Activated T-cell treated with anti-CD3 and anti-CD28 coated beads, Interleukin-2, amount 50 U/mL, for 72 hours (primary cell): ENCODE measurements around the gene ILF2. TPM values are rescaled to one million over a fixed set of nuclear protein-coding genes. Genes with fewer than 3 reads are reported as not detected.

Source experiments
- ATAC-seq, 2 donors: fragments of 150-1000 bp; cut with Tn5 transposase; replicated peaks in 1 of 2; 2 replicates each; pipeline ENCODE4 v1.10.0; 2021; ENCODE audit warnings: moderate library complexity in 2 of 2, mild to moderate bottlenecking in 1 of 2
- DNase-seq, 2 donors: peaks; one replicate each; pipeline ENCODE4 v3.0.0; 2021 to 2022; ENCODE audit warnings: mixed read lengths in 1 of 2
- H3K27ac Mint-ChIP-seq: one replicate; pipeline ENCODE4 v1.8.0; 2022; ENCODE audit warnings: mild to moderate bottlenecking, moderate library complexity, mixed read lengths
- H3K27me3 Mint-ChIP-seq: one replicate; pipeline ENCODE4 v1.8.0; 2022; ENCODE audit warnings: low read depth, mixed read lengths
- H3K36me3 Mint-ChIP-seq, 2 donors: one replicate each; pipeline ENCODE4 v1.8.0; 2022; ENCODE audit warnings: mixed read lengths in 2 of 2, mild to moderate bottlenecking in 1 of 2; ENCODE audit not compliant: insufficient read depth in 2 of 2
- H3K4me1 Mint-ChIP-seq: one replicate; pipeline ENCODE4 v1.8.0; 2022; ENCODE audit warnings: low read depth, mixed read lengths
- H3K4me3 Mint-ChIP-seq, 2 donors: one replicate each; pipeline ENCODE4 v1.8.0; 2022; ENCODE audit warnings: mild to moderate bottlenecking in 2 of 2, mixed read lengths in 2 of 2, moderate library complexity in 2 of 2
- H3K9me3 Mint-ChIP-seq, 2 donors: one replicate each; pipeline ENCODE4 v1.8.0; 2022; ENCODE audit warnings: mixed read lengths in 2 of 2
- total RNA-seq, 2 donors: library from RNA; stranded (reverse); gene quantifications; one replicate each; pipeline ENCODE4 v1.2.3, GENCODE V29; 2022

ILF2 gene
- total RNA-seq, 2 donors from 2014 or later, result 245 to 312 TPM

DNA sequence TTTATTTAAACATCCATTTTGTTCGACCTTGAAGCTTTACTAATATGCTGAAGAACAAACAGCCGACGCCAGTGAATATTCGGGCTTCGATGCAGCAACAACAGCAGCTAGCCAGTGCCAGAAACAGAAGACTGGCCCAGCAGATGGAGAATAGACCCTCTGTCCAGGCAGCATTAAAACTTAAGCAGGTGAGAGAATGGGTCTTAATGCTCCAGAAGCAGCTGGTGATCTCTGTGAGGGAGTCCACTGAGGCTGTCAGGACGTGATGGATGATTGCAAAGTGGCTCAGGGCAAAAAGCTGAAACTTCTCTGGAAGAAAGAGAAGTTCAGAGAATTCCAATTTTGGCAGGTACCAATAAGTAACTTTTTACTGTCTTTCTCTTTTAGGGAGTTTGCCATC is 32.5 kb downstream of the ILF2 start:
- ATAC-seq, result no peak
- peaks cover 12 to 39% of the 10 kb centered on the region in 2 donors for H3K36me3 Mint-ChIP-seq
- no peak overlapping the region for H3K4me3 Mint-ChIP-seq
- no peak for DNase-seq
- no peaks in the 10 kb centered on the region for H3K27me3 Mint-ChIP-seq
- H3K4me1 Mint-ChIP-seq, result peaks cover 43% of the 10 kb centered on the region
- H3K27ac Mint-ChIP-seq, result peak overlapping the region; percentile 52
- H3K9me3 Mint-ChIP-seq, result peaks cover 0 to under 1% of the 10 kb centered on the region in 2 donors

DNA sequence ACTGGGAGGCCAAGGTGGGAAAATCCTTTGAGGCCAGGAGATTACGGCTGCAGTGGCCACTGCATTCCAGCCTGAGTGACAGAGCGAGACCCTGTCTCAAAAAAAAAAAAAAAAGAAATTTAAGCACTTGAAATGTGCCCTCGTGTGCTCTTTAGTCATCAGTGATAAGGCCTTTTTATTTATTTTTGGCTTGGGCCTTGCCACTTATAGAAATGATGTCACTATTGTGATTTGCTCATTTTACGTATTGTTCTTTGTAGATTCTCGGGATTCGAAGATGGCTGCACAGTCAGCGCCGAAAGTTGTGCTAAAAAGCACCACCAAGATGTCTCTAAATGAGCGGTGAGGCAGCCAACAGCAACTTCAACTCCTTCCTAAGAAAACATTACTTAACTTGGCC is 34.5 kb downstream of the ILF2 start:
- ATAC-seq (no peak), DNase-seq (no peak)
- peak overlapping the region; percentile 92 to 95 for H3K4me3 Mint-ChIP-seq
- H3K9me3 Mint-ChIP-seq, result peaks cover 0 to 3% of the 10 kb centered on the region in 2 donors
- H3K36me3 Mint-ChIP-seq, result peaks cover 14 to 29% of the 10 kb centered on the region in 2 donors
- peaks cover 53% of the 10 kb centered on the region for H3K4me1 Mint-ChIP-seq
- H3K27ac Mint-ChIP-seq, result peak overlapping the region; percentile 76
- H3K27me3 Mint-ChIP-seq, result no peaks in the 10 kb centered on the region

DNA sequence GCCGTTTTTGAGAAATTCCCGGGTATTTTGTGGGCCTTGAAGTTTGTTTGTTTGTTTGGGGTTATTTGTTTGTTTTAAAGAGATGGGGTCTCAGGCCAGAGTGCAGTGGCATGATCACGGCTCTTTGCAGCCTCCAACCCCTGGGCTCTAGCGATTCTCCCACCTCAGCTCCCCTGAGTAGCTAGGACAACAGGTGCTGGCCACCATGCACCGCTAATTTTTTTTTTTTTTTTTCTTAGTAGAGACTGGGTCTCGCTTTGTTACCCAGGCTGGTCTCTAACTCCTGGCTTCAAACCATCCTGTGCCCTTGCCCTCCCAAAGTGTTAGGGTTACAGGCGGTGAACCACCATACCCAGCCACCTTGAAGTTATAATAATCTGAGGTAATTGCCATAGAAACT is 34.9 kb downstream of the ILF2 start:
- Mint-ChIP-seq H3K27me3 (no peaks in the 10 kb centered on the region), H3K9me3 (peaks cover 0 to 3% of the 10 kb centered on the region in 2 donors), H3K4me1 (peaks cover 54% of the 10 kb centered on the region), H3K36me3 (peaks cover 14 to 25% of the 10 kb centered on the region in 2 donors), H3K27ac (peak overlapping the region; percentile 76), H3K4me3 (peak overlapping the region; percentile 92 to 95)
- ATAC-seq, result no peak
- DNase-seq, result no peak

DNA sequence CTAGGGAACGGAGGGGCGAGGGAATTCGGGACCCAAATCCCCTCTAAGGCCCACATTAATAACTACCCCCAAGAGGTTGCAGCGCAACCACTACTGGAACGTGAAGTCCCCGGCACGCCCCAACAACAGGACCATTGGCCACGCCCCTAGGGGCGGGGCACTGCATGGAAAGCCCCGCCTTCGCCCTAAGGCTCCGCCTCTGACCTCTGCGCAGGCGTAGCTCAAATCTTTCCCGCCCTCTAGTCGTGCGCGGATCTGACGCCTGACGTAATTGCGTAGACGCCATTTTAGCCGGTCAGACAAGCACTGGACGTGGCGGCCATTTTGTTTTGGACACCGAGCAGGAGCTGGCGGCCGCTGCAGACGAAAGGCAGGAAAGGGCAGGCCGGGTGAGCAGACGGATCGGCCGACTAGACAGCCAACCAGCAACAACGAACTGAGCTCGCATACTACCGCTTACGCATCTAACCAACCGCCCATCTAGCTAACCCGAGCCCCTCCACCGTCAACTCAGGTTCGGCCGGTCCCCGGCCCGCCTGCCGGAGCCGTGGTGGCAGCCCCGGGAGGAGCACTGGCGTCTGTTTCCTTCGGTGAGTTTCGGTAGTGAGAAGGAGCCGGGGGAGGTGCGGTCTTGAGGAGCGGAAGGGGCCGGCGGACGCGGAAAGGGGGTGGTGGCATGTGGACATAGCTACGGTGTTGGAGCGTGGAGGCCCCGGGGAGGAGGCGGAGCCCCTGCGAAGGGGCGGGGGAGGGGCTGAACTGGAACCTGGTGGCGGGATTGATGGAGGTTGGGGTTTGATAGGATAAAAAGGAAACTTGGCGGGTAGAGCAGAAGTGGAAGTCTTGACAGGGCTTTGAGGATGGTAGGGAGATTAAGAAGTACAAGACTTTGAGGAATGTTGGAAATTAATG is 36.8 kb downstream of the ILF2 start, which contains the start of gene CHTOP:
CHTOP (plus strand) TSS at position 313 of the 912 bp plus-strand sequence. CDS start 2,523 bp downstream, outside the sequence.
- H3K27ac Mint-ChIP-seq, result peak within 1 kb of the TSS; percentile 94
- H3K4me3 Mint-ChIP-seq, result peak within 1 kb of the TSS; percentile 92 to 95
- H3K36me3 Mint-ChIP-seq, result peaks cover 14 to 22% of the 10 kb centered on the region in 2 donors
- peaks cover 0 to 3% of the 10 kb centered on the region in 2 donors for H3K9me3 Mint-ChIP-seq
- DNase-seq, result peak; percentile 97 to 99
- no peaks in the 10 kb centered on the region for H3K27me3 Mint-ChIP-seq
- peak; percentile 91 to 92 for ATAC-seq
- H3K4me1 Mint-ChIP-seq, result peaks cover 52% of the 10 kb centered on the region

DNA sequence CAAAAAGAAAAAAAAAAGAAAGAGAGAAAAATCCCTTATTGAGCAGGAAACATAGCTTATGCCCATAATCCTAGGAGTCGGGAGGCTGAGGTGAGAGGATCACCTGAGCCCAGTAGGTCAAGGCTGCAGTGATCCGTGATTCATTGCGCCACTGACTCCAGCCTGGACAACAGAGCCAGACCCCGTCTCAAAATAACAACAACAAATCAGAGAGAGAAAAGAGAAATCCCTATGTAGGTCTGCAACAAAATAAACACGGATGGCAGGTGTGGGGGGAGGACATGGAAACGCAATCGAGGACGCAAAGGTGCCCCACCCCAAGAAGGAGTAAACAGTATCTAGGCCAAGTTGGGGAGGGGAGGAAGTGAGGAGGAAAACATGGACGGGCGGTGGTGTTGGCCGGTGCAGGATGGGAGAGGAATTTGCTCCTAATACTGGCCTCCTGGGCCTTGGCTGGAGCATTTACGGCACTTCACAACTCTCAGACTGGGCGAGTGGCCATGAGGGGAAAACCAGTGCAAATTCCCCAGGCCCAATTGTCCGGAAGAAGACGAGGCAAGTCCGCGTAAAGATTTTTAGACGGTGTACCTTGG is 37.5 kb downstream of the ILF2 start:
- no peak for ATAC-seq
- Mint-ChIP-seq H3K4me1 (peaks cover 52% of the 10 kb centered on the region), H3K27me3 (no peaks in the 10 kb centered on the region), H3K36me3 (peaks cover 14 to 20% of the 10 kb centered on the region in 2 donors), H3K4me3 (peak overlapping the region; percentile 92 to 95), H3K9me3 (peaks cover 0 to 3% of the 10 kb centered on the region in 2 donors), H3K27ac (peak overlapping the region; percentile 36)
- DNase-seq, result no peak

DNA sequence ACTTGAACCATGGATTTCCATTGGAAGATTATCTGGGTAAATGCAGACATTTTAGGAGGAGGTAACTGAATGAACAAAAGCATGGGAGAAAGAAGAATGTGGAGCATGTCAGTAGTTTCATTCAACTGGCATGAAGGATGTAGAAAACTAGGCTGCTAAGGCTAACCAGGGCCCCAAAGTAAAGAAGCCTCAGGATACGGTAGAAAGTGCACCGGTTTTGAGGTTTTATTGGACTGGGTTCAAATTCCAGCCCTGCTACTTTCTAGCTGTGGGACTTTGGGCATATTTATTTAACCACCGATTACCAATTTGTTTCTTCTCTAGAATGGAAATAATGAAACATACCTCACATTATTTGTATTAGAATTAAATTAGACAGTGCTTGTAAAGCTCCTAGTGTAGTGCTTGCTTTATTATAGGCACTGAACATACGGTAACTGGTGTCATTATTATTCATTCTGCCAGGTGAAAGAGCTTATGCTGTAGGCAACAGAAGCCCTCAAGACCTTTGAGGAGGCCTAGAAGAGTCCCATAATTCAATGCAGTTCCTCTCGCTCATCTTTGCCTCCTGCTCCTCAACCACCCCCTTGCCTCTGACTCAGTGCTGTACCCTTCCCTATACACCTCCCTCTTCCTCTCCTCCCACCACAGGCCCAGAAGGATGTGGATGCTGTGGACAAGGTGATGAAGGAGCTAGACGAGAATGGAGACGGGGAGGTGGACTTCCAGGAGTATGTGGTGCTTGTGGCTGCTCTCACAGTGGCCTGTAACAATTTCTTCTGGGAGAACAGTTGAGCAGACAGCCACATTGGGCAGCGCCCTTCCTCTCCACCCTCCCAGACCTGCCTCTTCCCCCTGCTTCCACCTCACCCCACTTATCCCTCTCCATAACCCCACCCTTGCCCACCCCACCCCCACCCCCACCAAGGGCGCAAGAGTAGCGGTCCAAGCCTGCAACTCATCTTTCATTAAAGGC is 39.5 kb downstream of the ILF2 start:
- no peak for ATAC-seq
- H3K4me3 Mint-ChIP-seq, result peak overlapping the region in 1 of 2 donors; percentile 37
- peak overlapping the region; percentile 73 for H3K27ac Mint-ChIP-seq
- H3K9me3 Mint-ChIP-seq, result peaks cover 0 to 3% of the 10 kb centered on the region in 2 donors
- peaks cover 43% of the 10 kb centered on the region for H3K4me1 Mint-ChIP-seq
- no peak for DNase-seq
- peaks cover 2% of the 10 kb centered on the region for H3K27me3 Mint-ChIP-seq
- H3K36me3 Mint-ChIP-seq, result peaks cover 6 to 7% of the 10 kb centered on the region in 2 donors

DNA sequence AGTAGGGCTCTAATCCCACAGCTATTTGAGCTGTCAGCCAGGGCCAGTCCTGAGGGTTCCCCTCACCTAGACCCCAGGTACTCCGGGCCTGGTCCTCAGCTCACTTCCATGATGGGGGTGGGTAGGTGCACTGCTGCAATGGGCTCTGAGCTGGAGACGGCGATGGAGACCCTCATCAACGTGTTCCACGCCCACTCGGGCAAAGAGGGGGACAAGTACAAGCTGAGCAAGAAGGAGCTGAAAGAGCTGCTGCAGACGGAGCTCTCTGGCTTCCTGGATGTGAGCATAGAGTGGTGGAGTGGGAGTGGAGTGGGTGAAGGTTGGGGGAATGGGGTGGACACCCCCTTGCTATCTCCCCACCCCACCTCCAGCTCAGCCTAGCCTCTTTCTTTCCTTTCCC is 40.4 kb downstream of the ILF2 start:
- Mint-ChIP-seq H3K4me3 (no peak overlapping the region), H3K27me3 (peaks cover 5% of the 10 kb centered on the region), H3K36me3 (peaks cover 5 to 6% of the 10 kb centered on the region in 2 donors), H3K4me1 (peaks cover 37% of the 10 kb centered on the region), H3K9me3 (peaks cover 0 to 3% of the 10 kb centered on the region in 2 donors), H3K27ac (no peak overlapping the region)
- ATAC-seq (no peak), DNase-seq (no peak)

DNA sequence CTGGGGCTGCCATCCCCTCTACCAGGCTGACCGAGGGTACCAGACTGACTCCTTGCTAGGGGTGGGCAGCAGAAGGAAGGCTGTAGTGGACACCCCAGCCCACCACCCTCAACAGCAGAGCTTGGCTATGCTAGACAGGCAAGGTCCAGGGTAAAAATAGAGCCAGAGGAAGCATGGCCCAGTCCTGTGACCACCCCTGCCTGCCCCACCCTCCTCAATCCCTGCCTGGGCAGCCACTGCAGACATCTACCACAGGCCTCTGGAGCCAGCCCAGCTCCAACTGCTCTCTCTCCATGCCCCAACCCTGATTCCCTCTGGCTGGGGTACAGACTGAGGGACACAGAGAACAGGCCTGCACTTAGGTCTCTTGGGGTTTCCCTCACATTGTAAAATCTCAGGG is 40.8 kb downstream of the ILF2 start:
- no peak overlapping the region for H3K27ac Mint-ChIP-seq
- peaks cover 5% of the 10 kb centered on the region for H3K27me3 Mint-ChIP-seq
- peaks cover 0 to 3% of the 10 kb centered on the region in 2 donors for H3K9me3 Mint-ChIP-seq
- ATAC-seq (no peak), DNase-seq (no peak)
- no peak overlapping the region for H3K4me3 Mint-ChIP-seq
- H3K36me3 Mint-ChIP-seq, result peaks cover 5 to 6% of the 10 kb centered on the region in 2 donors
- H3K4me1 Mint-ChIP-seq, result peaks cover 37% of the 10 kb centered on the region

DNA sequence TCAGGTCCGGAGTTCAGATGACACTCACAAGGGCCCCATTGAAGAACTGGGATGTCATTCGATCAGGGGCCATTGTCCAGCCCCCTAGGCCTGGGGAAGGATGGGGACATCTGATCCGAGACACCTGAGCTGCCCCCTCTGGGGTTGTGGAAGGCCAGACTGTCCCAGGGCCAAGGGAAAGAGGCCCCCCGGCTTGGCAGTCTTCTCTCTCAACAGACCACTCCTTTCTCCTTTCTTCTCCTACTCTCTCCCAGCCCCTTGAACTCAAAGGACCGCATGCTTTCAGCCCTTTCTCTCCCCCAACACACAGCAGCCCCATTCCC is 41.5 kb downstream of the ILF2 start:
- Mint-ChIP-seq H3K4me3 (no peak overlapping the region), H3K27ac (no peak overlapping the region), H3K4me1 (peaks cover 37% of the 10 kb centered on the region), H3K9me3 (peaks cover 0 to 3% of the 10 kb centered on the region in 2 donors), H3K36me3 (peaks cover 3 to 4% of the 10 kb centered on the region in 2 donors), H3K27me3 (peaks cover 5% of the 10 kb centered on the region)
- no peak for DNase-seq
- ATAC-seq, result no peak

DNA sequence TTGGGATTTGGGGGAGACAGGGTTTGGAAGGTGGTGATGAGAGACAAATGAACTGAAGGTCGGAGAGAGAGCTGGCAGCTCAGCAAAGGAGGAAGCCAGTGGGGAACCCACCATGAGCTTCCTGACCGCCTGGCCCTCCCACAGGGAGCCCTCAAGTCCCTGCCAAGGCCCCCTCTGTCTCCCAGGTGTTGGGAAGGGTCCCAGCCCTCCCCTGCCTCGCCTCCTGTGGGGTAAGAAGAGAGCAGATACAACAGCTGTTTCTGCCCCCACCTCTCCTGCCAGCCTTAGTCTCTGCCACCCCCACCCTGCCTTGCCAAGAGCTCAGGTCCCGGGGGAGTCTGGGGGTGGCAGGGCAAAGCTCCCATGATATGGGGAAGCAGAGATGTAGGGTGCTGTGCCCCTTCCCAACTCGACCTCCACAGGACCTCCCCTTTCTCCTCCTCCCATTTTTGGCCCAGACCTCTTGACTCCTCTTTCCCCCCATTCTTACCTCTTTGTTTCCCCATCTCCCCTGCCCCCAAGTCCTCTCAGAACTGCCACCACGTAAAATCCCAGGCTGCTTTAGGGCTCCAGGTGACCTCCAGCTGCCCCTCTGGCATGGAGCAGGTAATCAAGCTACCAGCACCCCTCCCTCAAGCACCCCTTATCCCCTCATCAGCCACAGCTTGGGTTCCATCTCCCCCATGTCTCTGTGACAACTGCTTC is 42.0 kb downstream of the ILF2 start:
- Mint-ChIP-seq H3K27ac (no peak overlapping the region), H3K9me3 (peaks cover 0 to 3% of the 10 kb centered on the region in 2 donors), H3K36me3 (peaks cover 1 to 2% of the 10 kb centered on the region in 2 donors), H3K4me3 (no peak overlapping the region), H3K27me3 (peaks cover 5% of the 10 kb centered on the region), H3K4me1 (peaks cover 36% of the 10 kb centered on the region)
- no peak for ATAC-seq
- no peak for DNase-seq

DNA sequence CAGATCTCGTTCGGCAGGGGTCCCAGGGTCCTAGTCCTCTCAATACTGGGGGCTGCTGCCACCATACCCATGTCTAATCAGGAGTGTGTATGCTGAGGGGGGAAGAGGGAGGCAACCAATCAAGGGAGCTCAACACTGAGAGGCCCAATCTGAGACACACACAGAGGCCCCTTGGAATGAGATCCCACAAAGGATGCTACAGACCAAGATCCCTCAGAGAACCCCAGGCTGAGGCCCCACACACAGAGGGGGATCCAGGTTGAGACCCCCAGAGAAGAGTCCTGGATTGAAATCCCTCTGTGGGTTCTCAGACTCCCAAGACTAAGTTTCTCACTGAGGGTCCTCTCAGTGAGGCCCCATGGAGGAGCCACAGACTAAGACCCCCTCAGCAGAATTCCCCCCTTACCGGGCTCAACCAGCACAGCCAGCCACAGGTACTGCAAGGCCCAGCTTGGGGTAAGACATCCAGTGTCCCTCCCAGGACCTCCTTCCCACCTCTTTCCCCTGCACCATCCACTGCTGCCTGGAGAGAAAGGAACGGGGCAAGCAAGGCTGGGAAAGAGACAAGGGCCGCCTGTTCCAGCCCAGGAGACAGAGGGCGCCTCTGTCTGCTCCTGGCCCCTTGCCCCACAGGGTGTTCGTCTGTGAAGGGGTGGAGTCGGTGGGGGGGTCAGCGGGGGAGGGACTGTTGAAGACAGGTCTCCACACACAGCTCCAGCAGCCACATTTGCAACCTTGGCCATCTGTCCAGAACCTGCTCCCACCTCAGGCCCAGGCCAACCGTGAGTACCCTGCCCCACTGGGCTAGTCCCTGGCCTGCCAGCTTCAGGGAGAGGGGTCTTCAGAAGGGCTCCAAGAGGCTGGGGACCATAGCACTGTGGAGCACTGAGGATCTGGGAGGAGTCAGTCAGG is 42.8 kb downstream of the ILF2 start, which contains the start of gene S100A1:
S100A1 (plus strand) TSS at position 720 of the 912 bp plus-strand sequence. CDS start 2,088 bp downstream, outside the sequence.
- ATAC-seq (no peak), DNase-seq (no peak)
- Mint-ChIP-seq H3K27me3 (peaks cover 5% of the 10 kb centered on the region), H3K27ac (no peak within 1 kb of the TSS), H3K36me3 (peaks cover 1 to 2% of the 10 kb centered on the region in 2 donors), H3K4me3 (no peak within 1 kb of the TSS), H3K4me1 (peaks cover 28% of the 10 kb centered on the region), H3K9me3 (no peaks in the 10 kb centered on the region)
